H1 (cell line): Measurements from ENCODE around the gene LRCH1.

ENCODE experiments used
- CBX8 ChIP-seq: fragments of 300-800, 300-1000 bp; sonication (generic); IDR thresholded peaks from 2 replicates; pipeline ENCODE4 v1.7.1; 2016; ENCODE audit warnings: low read depth, low read length, borderline replicate concordance
- EGR1 ChIP-seq: IDR thresholded peaks from 2 replicates; pipeline ENCODE4 v1.6.1; 2011; ENCODE audit warnings: low read depth, low read length, borderline replicate concordance

- TF ChIP-seq CBX8 (no peak), EGR1 (no peak)
Measured at GRCh38 chr13:46687810-46688209, 134.8 kb downstream of the LRCH1 start.
